ENCODE data around the gene SPP1. TPM values are rescaled to one million over a fixed set of nuclear protein-coding genes. Genes with fewer than 3 reads are reported as not detected.

The SPP1 gene
- total RNA-seq, 1 experiment from 2014 or later, result not detected

DNA sequence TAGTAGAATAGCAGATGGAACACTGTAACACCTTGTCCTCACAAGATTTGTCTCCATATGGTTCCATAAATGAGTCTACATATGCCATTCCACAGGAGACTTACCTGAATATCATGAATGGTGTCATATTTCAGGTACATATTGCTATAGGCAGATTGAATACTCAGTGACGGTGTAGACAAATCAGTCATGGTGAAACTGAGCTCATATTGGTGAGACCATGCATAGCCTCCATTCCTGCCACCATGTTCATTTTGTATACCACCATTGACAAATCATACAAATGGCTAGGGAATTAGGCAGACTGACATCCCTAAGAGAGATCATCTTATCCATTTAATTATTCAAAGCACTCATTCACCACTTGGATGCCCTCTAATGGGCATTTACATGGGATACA is 38.0 kb upstream of the SPP1 start:
- H3K9ac ChIP-seq (ENCODE audit: low read length), result no peak overlapping the region
- TF ChIP-seq EZH2 (IDR thresholded peaks at IDR 0.05; ENCODE audit: low read length, unreplicated experiment) (no peak), CTCF (conservative IDR thresholded peaks at IDR 0.05; ENCODE audit: low read depth, low read length) (no peak), EZH2phosphoT487 (IDR thresholded peaks at IDR 0.05; ENCODE audit: borderline replicate concordance, low read length) (no peak)
- CTCF ChIA-PET, result no interaction called here
- POLR2A ChIA-PET (ENCODE audit: unreplicated experiment), result no interaction called here
- H3K27me3 ChIP-seq (ENCODE audit: low read length), result no peaks in the 10 kb centered on the region
- no peak overlapping the region for H3K4me2 ChIP-seq (ENCODE audit: low read length)
- no peaks in the 10 kb centered on the region for H3K9me2 ChIP-seq (replicated peaks; ENCODE audit: low read length)
- ATAC-seq (no peak), DNase-seq (no peak)
- H2AFZ ChIP-seq (ENCODE audit: low read length), result no peak overlapping the region
- no peak overlapping the region for H3K4me3 ChIP-seq (ENCODE audit: low read length)
- H3K79me2 ChIP-seq (ENCODE audit: low read length), result no peaks in the 10 kb centered on the region
- BruUV-seq (replicated peaks), result no TSS peak
- intact Hi-C loops (cut with micrococcal nuclease), result no loop called here
- no peaks in the 10 kb centered on the region for H3F3A ChIP-seq (ENCODE audit: low read length, unreplicated experiment)
- H3K36me3 ChIP-seq (ENCODE audit: low read depth, low read length), result no peaks in the 10 kb centered on the region
- H3K27ac ChIP-seq (ENCODE audit: low read length), result no peak overlapping the region
- H3K9me3 ChIP-seq (ENCODE audit: low read length), result no peaks in the 10 kb centered on the region
- no peaks in the 10 kb centered on the region for H3K4me1 ChIP-seq (ENCODE audit: insufficient read depth, low read length)
- H4K20me1 ChIP-seq (ENCODE audit: low read length), result no peaks in the 10 kb centered on the region

GRCh38 chr4:87938746-87939145 is 36.8 kb upstream of the SPP1 start:
- BruUV-seq (replicated peaks), result no TSS peak

More at GRCh38 chr4:87938746-87939145, 36.8 kb upstream of the SPP1 start:
- no peak overlapping the region for H3K4me2 ChIP-seq (ENCODE audit: low read length)
- no peaks in the 10 kb centered on the region for H3K4me1 ChIP-seq (ENCODE audit: insufficient read depth, low read length)
- H3K27me3 ChIP-seq (ENCODE audit: low read length), result no peaks in the 10 kb centered on the region
- no peaks in the 10 kb centered on the region for H3K79me2 ChIP-seq (ENCODE audit: low read length)
- no peak overlapping the region for H3K27ac ChIP-seq (ENCODE audit: low read length)
- no peaks in the 10 kb centered on the region for H4K20me1 ChIP-seq (ENCODE audit: low read length)
- ChIA-PET POLR2A (ENCODE audit: unreplicated experiment) (no interaction called here), CTCF (no interaction called here)
- no peak overlapping the region for H3K4me3 ChIP-seq (ENCODE audit: low read length)
- no peaks in the 10 kb centered on the region for H3F3A ChIP-seq (ENCODE audit: low read length, unreplicated experiment)
- H3K9ac ChIP-seq (ENCODE audit: low read length), result no peak overlapping the region
- ATAC-seq, result no peak
- H2AFZ ChIP-seq (ENCODE audit: low read length), result no peak overlapping the region
- no peaks in the 10 kb centered on the region for H3K9me2 ChIP-seq (replicated peaks; ENCODE audit: low read length)
- H3K9me3 ChIP-seq (ENCODE audit: low read length), result no peaks in the 10 kb centered on the region
- no peaks in the 10 kb centered on the region for H3K36me3 ChIP-seq (ENCODE audit: low read depth, low read length)
- DNase-seq, result no peak
- TF ChIP-seq CTCF (conservative IDR thresholded peaks at IDR 0.05; ENCODE audit: low read depth, low read length) (no peak), EZH2 (IDR thresholded peaks at IDR 0.05; ENCODE audit: low read length, unreplicated experiment) (no peak), EZH2phosphoT487 (IDR thresholded peaks at IDR 0.05; ENCODE audit: borderline replicate concordance, low read length) (no peak)
- intact Hi-C loops (cut with micrococcal nuclease), result no loop called here
